Measurements from ENCODE around the gene SLC35E4. TPM values are rescaled to one million over a fixed set of nuclear protein-coding genes. Genes with fewer than 3 reads are reported as not detected.
"Not testable (repeated sequence)": the region's sequence is repeated elsewhere in the genome, so short reads cannot be mapped to it uniquely, and the experiment has no call there.

Gene SLC35E4
- total RNA-seq, 4 donors from 2014 or later, result 1.7 to 9.9 (median 7.3) TPM

GRCh38 chr22:30614268-30614667 is 21.3 kb upstream of the SLC35E4 start:
- Histone ChIP-seq H3K9me3 (no peaks in the 10 kb centered on the region), H3K4me3 (no peak overlapping the region), H3K4me1 (peaks cover 0 to 8% (median 2%) of the 10 kb centered on the region in 4 donors), H3K27ac (no peak overlapping the region), H3K27me3 (no peaks in the 10 kb centered on the region), H3K36me3 (peaks cover 0 to 63% (median 0%) of the 10 kb centered on the region in 3 donors)
- no peak for DNase-seq
- TF ChIP-seq CTCF (IDR thresholded peaks at IDR 0.05) (no peak), POLR2A (IDR thresholded peaks at IDR 0.05) (no peak)

GRCh38 chr22:30614879-30615278 is 20.7 kb upstream of the SLC35E4 start:
- peaks cover 0 to 3% (median 0%) of the 10 kb centered on the region in 4 donors for H3K4me1 ChIP-seq
- H3K27me3 ChIP-seq, result no peaks in the 10 kb centered on the region
- no peak overlapping the region for H3K27ac ChIP-seq
- H3K4me3 ChIP-seq, result no peak overlapping the region
- DNase-seq, result no peak
- peaks cover 0 to 70% (median 0%) of the 10 kb centered on the region in 3 donors for H3K36me3 ChIP-seq
- TF ChIP-seq CTCF (IDR thresholded peaks at IDR 0.05), result no peak
- TF ChIP-seq POLR2A (IDR thresholded peaks at IDR 0.05), result no peak
- H3K9me3 ChIP-seq, result no peaks in the 10 kb centered on the region

- no peak for DNase-seq
- Histone ChIP-seq H3K4me1 (no peaks in the 10 kb centered on the region), H3K36me3 (peaks cover 0 to 76% (median 0%) of the 10 kb centered on the region in 3 donors), H3K4me3 (no peak overlapping the region), H3K27me3 (no peaks in the 10 kb centered on the region), H3K27ac (no peak overlapping the region), H3K9me3 (no peaks in the 10 kb centered on the region)
- TF ChIP-seq CTCF (IDR thresholded peaks at IDR 0.05) (no peak), POLR2A (IDR thresholded peaks at IDR 0.05) (no peak)
These were observed 20.0 kb upstream of the SLC35E4 start for GRCh38 chr22:30615543-30615954.

- TF ChIP-seq POLR2A (IDR thresholded peaks at IDR 0.05) (no peak), CTCF (IDR thresholded peaks at IDR 0.05) (no peak)
- H3K36me3 ChIP-seq, result peaks cover 0 to 66% (median 0%) of the 10 kb centered on the region in 3 donors
- no peak for DNase-seq
- H3K9me3 ChIP-seq, result no peaks in the 10 kb centered on the region
- no peak overlapping the region for H3K4me3 ChIP-seq
- no peak overlapping the region for H3K27ac ChIP-seq
- H3K4me1 ChIP-seq, result no peaks in the 10 kb centered on the region
- no peaks in the 10 kb centered on the region for H3K27me3 ChIP-seq
These were observed 17.8 kb upstream of the SLC35E4 start for GRCh38 chr22:30617819-30618218.

- H3K4me3 ChIP-seq, H3K27me3 ChIP-seq: not testable (repeated sequence)
These were observed 15.7 kb upstream of the SLC35E4 start for GRCh38 chr22:30619909-30620308.

GRCh38 chr22:30626413-30626812 is 9.2 kb upstream of the SLC35E4 start:
- H3K36me3 ChIP-seq, result peaks cover 0 to 16% (median 0%) of the 10 kb centered on the region in 3 donors
- no peak overlapping the region for H3K4me3 ChIP-seq
- no peak overlapping the region for H3K27ac ChIP-seq
- H3K27me3 ChIP-seq, result no peaks in the 10 kb centered on the region
- H3K4me1 ChIP-seq, result no peaks in the 10 kb centered on the region
- TF ChIP-seq POLR2A (IDR thresholded peaks at IDR 0.05), result no peak
- TF ChIP-seq CTCF (IDR thresholded peaks at IDR 0.05), result no peak
- no peaks in the 10 kb centered on the region for H3K9me3 ChIP-seq
- DNase-seq, result no peak

More at GRCh38 chr22:30619909-30620308, 15.7 kb upstream of the SLC35E4 start:
- H3K27ac ChIP-seq, H3K9me3 ChIP-seq, DNase-seq, H3K4me1 ChIP-seq: not testable (repeated sequence)
- H3K36me3 ChIP-seq, result peaks cover 0 to 54% (median 0%) of the 10 kb centered on the region in 3 donors
